SU-DHL-6 (cell line): ENCODE measurements around the gene DCC.

Experiments
- EZH2phosphoT487 ChIP-seq: fragments of 200-600 bp; sonication (generic), shearing (Covaris generic); conservative IDR thresholded peaks from 2 replicates; pipeline ENCODE4 v1.6.1; 2018; ENCODE audit warnings: mild to moderate bottlenecking, antibody characterized with exemption, low read length, moderate library complexity, mixed read lengths
- TF ChIP-seq, protein P1 (sequence below): fragments of 200-600 bp; sonication (generic); IDR thresholded peaks from one replicate; pipeline ENCODE4 v1.5.1; 2017; ENCODE audit warnings: antibody characterized with exemption, mild to moderate bottlenecking, low read length, moderate library complexity; ENCODE audit not compliant: insufficient read depth, poor library complexity, severe bottlenecking

GRCh38 chr18:52437161-52437560, 97.2 kb downstream of the DCC start:
- TF ChIP-seq, protein P1, sequence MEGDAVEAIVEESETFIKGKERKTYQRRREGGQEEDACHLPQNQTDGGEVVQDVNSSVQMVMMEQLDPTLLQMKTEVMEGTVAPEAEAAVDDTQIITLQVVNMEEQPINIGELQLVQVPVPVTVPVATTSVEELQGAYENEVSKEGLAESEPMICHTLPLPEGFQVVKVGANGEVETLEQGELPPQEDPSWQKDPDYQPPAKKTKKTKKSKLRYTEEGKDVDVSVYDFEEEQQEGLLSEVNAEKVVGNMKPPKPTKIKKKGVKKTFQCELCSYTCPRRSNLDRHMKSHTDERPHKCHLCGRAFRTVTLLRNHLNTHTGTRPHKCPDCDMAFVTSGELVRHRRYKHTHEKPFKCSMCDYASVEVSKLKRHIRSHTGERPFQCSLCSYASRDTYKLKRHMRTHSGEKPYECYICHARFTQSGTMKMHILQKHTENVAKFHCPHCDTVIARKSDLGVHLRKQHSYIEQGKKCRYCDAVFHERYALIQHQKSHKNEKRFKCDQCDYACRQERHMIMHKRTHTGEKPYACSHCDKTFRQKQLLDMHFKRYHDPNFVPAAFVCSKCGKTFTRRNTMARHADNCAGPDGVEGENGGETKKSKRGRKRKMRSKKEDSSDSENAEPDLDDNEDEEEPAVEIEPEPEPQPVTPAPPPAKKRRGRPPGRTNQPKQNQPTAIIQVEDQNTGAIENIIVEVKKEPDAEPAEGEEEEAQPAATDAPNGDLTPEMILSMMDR = no peak
- no peak for TF ChIP-seq EZH2phosphoT487
